Measurements from ENCODE around the gene ELN.
"Not testable (repeated sequence)": the region's sequence is repeated elsewhere in the genome, so short reads cannot be mapped to it uniquely, and the experiment has no call there.

ELN gene

DNA sequence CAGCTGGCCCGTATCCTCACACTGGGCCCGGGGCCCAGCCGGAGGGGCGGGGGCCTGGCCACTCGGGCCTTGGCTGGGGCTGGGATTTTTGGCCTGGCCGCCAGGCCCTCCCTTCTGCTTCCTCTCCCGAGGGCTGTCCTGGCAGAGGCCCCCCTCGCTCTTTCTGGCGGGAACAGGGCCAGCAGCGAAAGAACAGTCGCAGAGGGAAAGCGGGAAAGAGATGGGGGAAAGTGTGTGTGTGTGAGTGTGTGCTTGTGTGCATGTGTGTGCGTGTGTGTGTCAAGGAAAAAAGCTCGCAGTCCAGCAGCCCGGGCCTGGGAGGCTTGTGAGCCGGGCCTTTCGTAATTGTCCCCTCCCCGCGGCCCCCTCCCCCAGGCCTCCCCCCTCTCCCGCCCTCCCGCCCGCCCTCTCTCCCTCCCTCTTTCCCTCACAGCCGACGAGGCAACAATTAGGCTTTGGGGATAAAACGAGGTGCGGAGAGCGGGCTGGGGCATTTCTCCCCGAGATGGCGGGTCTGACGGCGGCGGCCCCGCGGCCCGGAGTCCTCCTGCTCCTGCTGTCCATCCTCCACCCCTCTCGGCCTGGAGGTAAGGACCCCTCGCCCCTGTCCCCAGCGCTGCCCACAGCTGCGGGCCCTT, at the start of gene ELN:
TSS of gene ELN (plus strand) at position 491 of the 638 bp plus-strand sequence. CDS start at position 506, 15 bp downstream.
- peak; percentile 64 for DNase-seq (ENCODE audit: low spot score)

- peak; percentile 53 for DNase-seq (ENCODE audit: low spot score)
Measured at GRCh38 chr7:73978661-73979563, 49.1 kb upstream of the ELN start.

GRCh38 chr7:73979656-73980055, 48.3 kb upstream of the ELN start:
- DNase-seq (ENCODE audit: low spot score), result not testable (repeated sequence)

DNA sequence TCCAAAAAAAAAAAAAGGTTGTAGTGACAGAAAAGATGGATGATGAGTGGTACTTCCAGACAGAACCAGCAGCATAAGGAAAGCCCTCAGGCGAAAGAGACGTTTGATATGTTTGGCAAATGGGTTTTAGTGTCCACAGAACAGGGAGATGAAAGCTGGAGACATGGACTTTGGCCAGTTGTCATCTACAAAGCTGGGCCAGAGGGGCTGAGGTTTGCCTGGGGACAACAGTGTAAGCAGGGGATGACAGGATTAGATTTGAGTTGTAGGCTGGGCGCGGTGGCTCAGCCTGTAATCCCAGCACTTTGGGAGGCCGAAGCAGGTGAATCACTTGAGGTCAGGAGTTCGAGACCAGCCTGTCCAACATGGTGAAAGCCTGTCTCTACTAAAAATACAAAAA, 47.8 kb upstream of the ELN start:
- DNase-seq (ENCODE audit: low spot score), result no peak

DNA sequence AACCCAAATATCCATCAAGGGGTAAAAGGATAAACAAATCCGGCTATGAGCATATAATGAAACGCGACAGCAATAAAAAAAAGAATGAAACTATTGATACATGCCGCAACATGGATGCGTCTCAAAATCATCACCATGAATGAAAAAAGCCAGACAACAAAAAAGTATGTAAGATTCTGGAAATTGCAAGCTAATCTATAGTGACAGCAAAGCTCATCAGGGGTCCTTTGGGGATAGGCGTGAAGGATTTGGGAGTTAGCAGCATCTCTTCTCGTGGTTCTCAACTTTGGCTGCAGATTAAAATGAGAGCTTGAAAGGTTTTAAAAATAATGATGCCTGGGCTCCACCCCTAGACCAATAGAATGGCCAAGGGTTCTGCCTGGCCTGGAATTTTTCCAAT, 46.0 kb upstream of the ELN start:
- no peak for DNase-seq (ENCODE audit: low spot score)

DNA sequence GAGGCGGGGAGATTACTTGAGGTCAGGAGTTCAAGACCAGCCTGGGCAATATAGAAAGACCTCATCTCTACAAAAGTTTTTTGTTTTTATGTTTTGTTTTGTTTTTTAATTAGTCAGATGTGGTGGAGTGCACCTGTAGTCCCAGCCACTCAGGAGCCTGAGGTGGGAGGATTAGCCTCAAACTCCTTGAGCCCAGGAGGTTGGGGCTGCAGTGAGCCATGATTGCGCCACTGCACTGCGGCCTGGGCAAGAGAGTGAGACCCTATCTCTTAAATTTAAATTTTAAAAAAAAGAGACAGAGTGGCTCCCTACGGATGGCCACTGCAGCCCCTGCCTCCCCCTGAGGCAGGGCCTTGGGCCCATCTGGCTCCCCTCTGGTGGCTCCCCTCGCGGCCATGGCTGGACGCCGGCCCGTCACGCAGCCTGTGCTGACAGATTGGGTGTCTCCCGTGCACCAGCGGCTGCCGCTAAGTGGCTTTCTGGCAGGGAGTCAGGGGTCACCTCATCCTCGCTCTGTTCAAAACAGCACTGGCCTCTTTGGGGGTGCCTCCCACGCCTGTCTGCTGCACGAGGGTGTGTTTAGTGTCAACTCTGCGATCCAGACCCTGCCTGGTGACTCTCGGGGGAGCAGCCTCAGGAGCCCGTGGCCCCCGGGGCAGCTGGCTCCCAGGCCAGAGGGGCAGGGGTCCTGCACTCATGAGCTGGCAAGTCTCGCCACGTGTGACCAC, 44.4 kb upstream of the ELN start:
- DNase-seq (ENCODE audit: low spot score), result no peak

- DNase-seq (ENCODE audit: low spot score), result no peak
Measured at GRCh38 chr7:73984481-73985205, 43.3 kb upstream of the ELN start.

DNA sequence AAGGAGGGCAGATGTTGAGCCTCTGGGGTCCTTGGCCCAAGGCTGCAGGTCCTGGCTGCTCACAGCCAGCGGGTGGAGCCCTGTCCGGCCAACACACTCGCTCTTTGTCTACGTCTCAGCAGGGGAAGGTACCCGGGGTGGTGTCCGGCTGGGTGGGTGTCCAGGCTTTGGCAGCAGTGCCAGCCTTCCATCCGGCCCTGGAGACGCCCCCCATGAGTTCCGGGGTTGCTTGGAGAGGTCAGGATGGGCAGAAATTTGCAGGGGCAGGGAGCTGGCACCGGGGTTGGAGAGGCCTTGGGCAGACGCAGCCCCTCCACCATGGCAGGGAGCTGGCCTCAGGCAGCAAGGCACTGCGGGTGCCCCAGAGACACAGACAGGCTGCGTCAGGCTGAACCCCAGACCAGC, 42.2 kb upstream of the ELN start:
- DNase-seq (ENCODE audit: low spot score), result no peak

GRCh38 chr7:73986158-73986631, 41.8 kb upstream of the ELN start:
- DNase-seq (ENCODE audit: low spot score), result no peak

- DNase-seq (ENCODE audit: low spot score), result no peak
Measured at GRCh38 chr7:73987298-73987697, 40.7 kb upstream of the ELN start.

GRCh38 chr7:73988197-73988596, 39.8 kb upstream of the ELN start:
- DNase-seq (ENCODE audit: low spot score), result no peak

GRCh38 chr7:73991522-73992100, 36.4 kb upstream of the ELN start:
- no peak for DNase-seq (ENCODE audit: low spot score)

DNA sequence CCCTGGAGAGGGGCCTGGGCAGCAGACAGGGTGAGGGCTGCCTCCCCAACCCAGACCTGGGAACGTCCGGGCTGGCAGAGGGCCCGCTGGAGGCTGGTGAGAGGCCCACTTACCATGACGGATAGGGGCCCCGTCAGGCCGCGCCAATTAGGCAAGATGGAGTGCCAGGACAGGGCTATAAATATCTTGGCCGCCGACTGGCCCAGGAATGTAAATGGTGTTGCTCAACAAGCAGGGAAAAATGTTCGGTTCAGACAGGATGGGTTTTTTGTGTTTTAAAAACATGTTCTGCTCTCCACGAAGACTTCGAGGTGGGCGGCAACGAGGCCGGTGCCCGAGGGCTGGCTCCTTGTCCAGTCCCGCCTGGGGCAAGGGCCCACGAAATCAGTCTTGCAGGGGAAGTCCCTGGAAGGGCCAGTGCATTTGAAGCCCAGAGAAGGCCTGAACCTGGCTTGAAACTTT, 35.8 kb upstream of the ELN start:
- DNase-seq (ENCODE audit: low spot score), result peak; percentile 54

- no peak for DNase-seq (ENCODE audit: low spot score)
Measured at GRCh38 chr7:73994023-73994422, 34.0 kb upstream of the ELN start.

DNA sequence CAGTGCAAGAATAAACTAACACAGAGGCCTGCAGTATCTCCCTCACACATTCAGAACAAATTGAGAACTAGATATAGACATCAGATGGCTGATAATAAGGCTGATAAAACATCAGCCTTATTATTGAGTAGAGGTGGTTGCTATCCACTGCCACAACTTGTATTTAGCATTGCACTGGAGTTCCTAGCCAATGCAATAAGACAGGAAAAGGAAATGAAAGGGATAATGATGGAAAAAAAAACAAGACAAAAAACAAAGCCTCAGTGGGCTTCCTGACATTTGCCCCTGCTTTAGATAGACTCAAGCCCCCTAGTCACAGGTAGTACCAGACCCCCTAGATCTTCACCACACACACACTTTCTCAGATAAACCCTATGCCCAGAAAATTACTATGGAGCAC, 33.2 kb upstream of the ELN start:
- DNase-seq (ENCODE audit: low spot score), result no peak

GRCh38 chr7:73995330-73995729, 32.6 kb upstream of the ELN start:
- DNase-seq (ENCODE audit: low spot score), result no peak

GRCh38 chr7:73995821-73996511, 32.0 kb upstream of the ELN start:
- no peak for DNase-seq (ENCODE audit: low spot score)

GRCh38 chr7:73997056-73997455, 30.9 kb upstream of the ELN start:
- no peak for DNase-seq (ENCODE audit: low spot score)

DNA sequence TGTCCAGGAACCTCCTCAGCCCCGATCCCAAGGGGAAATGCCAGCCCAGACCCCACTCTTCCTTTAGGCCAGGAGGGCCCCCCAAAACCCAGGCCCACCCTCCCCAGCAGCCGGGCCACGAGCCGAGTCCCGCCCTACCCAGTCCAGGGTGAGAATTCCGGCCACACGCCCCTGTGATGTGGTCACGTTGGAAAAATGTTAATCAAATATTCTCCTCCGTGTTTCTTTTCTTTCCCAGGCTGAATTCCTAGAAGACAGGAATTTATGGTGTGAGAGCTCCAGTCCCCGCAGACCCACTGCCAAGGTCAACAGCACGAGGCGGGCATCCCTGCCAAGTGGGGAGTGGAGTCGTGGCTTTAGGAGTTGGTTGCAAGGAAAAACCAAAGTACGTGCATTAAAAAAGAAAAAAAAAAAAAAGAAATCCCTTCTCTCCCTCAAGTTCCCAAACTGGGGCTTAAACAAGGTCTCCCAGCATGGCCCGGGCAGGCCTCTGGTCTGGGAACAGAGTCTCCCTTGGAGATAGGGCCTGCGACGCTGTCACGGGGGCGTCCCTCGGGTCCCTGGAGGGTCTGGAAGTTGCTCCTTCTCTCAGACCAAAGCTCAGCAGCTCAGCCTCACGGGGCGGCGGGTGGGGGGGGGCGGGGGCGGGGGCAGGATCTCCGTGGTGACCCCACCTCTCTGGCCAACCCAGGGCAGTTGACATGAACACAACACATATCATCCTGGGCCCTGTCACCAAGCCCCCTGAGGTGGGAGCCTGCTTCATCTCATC, 28.1 kb upstream of the ELN start:
- DNase-seq (ENCODE audit: low spot score), result peak; percentile 95
